WTC11 (cell line): ENCODE results near the gene EDIL3. TPM values are rescaled to one million over a fixed set of nuclear protein-coding genes. Genes with fewer than 3 reads are reported as not detected.

Source experiments
- ATAC-seq: fragments of 200-7000 bp; cut with Tn5 transposase; 2 replicates; pipeline ENCODE4 v1.10.0; 2021; ENCODE audit warnings: mild to moderate bottlenecking, moderate library complexity
- CTCF ChIA-PET: fragments of 300-600 bp; sonication (Branson Sonifier 250); formaldehyde crosslinking; loops from one replicate; lab custom pipeline; 2021; ENCODE audit warnings: antibody characterized with exemption; lab: Charles Lee
- POLR2A ChIA-PET: fragments of 350-600 bp; sonication (Branson Sonifier 250); formaldehyde crosslinking; loops from one replicate; lab custom pipeline; 2021; ENCODE audit warnings: antibody characterized with exemption; lab: Charles Lee
- DNase-seq: peaks from one replicate; pipeline ENCODE4 v3.0.0; 2021; ENCODE audit warnings: low spot score
- H3K27ac Mint-ChIP-seq: 2 replicates; pipeline ENCODE4 v1.8.0; 2021; ENCODE audit warnings: mixed read lengths
- H3K27me3 Mint-ChIP-seq: 2 replicates; pipeline ENCODE4 v1.8.0; 2021; ENCODE audit warnings: low read depth, mild to moderate bottlenecking, moderate library complexity, mixed read lengths
- H3K36me3 Mint-ChIP-seq: 2 replicates; pipeline ENCODE4 v1.8.0; 2021; ENCODE audit warnings: mixed read lengths
- H3K4me1 Mint-ChIP-seq: 2 replicates; pipeline ENCODE4 v1.8.0; 2022; ENCODE audit warnings: mixed read lengths
- H3K4me3 Mint-ChIP-seq: 2 replicates; pipeline ENCODE4 v1.8.0; 2021; ENCODE audit warnings: mild to moderate bottlenecking, moderate library complexity, mixed read lengths
- H3K9me3 Mint-ChIP-seq: 2 replicates; pipeline ENCODE4 v1.8.0; 2021; ENCODE audit warnings: mixed read lengths
- ATF1 ChIP-seq: sonication (generic); formaldehyde crosslinking; IDR thresholded peaks from 2 replicates; pipeline ENCODE4 v1.8.1; 2023; ENCODE audit warnings: mild to moderate bottlenecking, moderate library complexity, missing genetic modification reagents
- CREB1 ChIP-seq: sonication (generic); formaldehyde crosslinking; IDR thresholded peaks from 2 replicates; pipeline ENCODE4 v1.8.0; 2023; ENCODE audit warnings: mild to moderate bottlenecking, missing genetic modification reagents
- EMX1 ChIP-seq: fragments of 250-450 bp; sonication (Bioruptor Pico); IDR thresholded peaks from 2 replicates; pipeline ENCODE4 v1.8.0; 2021; ENCODE audit warnings: mild to moderate bottlenecking
- HMGA2 ChIP-seq: fragments of 250-450 bp; sonication (Bioruptor Pico); IDR thresholded peaks from 2 replicates; pipeline ENCODE4 v1.4.0; 2021; ENCODE audit warnings: mild to moderate bottlenecking, moderate library complexity
- IRF2 ChIP-seq: sonication (generic); formaldehyde crosslinking; IDR thresholded peaks from 2 replicates; pipeline ENCODE4 v1.8.0; 2022; ENCODE audit warnings: low read depth, missing genetic modification reagents, borderline replicate concordance
- JUN ChIP-seq: sonication (generic); formaldehyde crosslinking; IDR thresholded peaks from 2 replicates; pipeline ENCODE4 v1.8.0; 2023; ENCODE audit warnings: mild to moderate bottlenecking, missing genetic modification reagents
- NFATC4 ChIP-seq: fragments of 250-450 bp; sonication (Bioruptor Pico); IDR thresholded peaks from 2 replicates; pipeline ENCODE4 v1.9.0; 2021; ENCODE audit warnings: mild to moderate bottlenecking
- TCF7 ChIP-seq: sonication (generic); formaldehyde crosslinking; IDR thresholded peaks from 2 replicates; pipeline ENCODE4 v1.8.0; 2022; ENCODE audit warnings: mild to moderate bottlenecking, low read depth, missing genetic modification reagents, moderate library complexity
- ZNF396 ChIP-seq: fragments of 250-450 bp; sonication (Bioruptor Pico); IDR thresholded peaks from 2 replicates; pipeline ENCODE4 v1.8.0; 2021; ENCODE audit warnings: mild to moderate bottlenecking, moderate library complexity, borderline replicate concordance
- total RNA-seq: library from RNA; stranded (reverse); gene quantifications from 3 replicates; pipeline ENCODE4 v1.2.3, GENCODE V29; 2021
- TF ChIP-seq, protein P1 (sequence below): fragments of 250-450 bp; sonication (Bioruptor Pico); IDR thresholded peaks from 2 replicates; pipeline ENCODE4 v1.9.0; 2021; ENCODE audit warnings: mild to moderate bottlenecking, borderline replicate concordance
- TF ChIP-seq, protein P2 (sequence below): sonication (generic); formaldehyde crosslinking; conservative IDR thresholded peaks from 2 replicates; pipeline ENCODE4 v1.8.1; 2023; ENCODE audit warnings: mild to moderate bottlenecking, low read depth, missing genetic modification reagents, moderate library complexity
- TF ChIP-seq, protein P3 (sequence below): sonication (generic); formaldehyde crosslinking; IDR thresholded peaks from 2 replicates; pipeline ENCODE4 v1.8.0; 2022; ENCODE audit warnings: missing genetic modification reagents
- TF ChIP-seq, protein P4 (sequence below): sonication (generic); formaldehyde crosslinking; IDR thresholded peaks from 2 replicates; pipeline ENCODE4 v1.8.1; 2022; ENCODE audit warnings: mild to moderate bottlenecking, missing genetic modification reagents, moderate library complexity, borderline replicate concordance
- TF ChIP-seq, protein P5 (sequence below): sonication (generic); formaldehyde crosslinking; IDR thresholded peaks from 2 replicates; pipeline ENCODE4 v1.8.1; 2023; ENCODE audit warnings: mild to moderate bottlenecking, missing genetic modification reagents, moderate library complexity
- TF ChIP-seq, protein P6 (sequence below): fragments of 250-450 bp; sonication (Bioruptor Pico); IDR thresholded peaks from 2 replicates; pipeline ENCODE4 v1.8.0; 2021; ENCODE audit warnings: mild to moderate bottlenecking

Gene EDIL3
- total RNA-seq, 1 experiment from 2014 or later, result 48.3 TPM

DNA sequence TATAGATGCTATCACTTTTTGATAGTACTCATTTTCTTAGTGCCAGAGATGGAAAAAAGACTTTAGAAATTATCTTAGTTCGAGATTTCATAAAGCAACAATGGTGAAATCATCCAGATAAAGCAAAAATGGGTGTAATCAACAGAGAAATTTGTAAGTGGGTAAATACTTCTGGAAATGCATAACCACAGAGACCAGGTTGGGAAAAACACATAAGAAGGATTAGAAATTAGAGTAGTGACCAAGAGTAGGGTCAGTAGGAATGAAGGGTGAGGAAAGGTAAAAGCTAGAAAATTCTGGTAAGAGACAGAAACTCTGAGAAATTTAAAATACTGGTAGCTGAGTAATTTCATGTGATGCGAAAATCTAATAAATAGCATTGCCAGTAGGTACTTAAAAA, 11.2 kb downstream of the EDIL3 start:
- no peaks in the 10 kb centered on the region for H3K9me3 Mint-ChIP-seq
- H3K4me1 Mint-ChIP-seq, result peaks cover 20% of the 10 kb centered on the region
- no peaks in the 10 kb centered on the region for H3K27me3 Mint-ChIP-seq
- H3K36me3 Mint-ChIP-seq, result no peaks in the 10 kb centered on the region
- no peak for DNase-seq
- ChIA-PET CTCF (no interaction called here), POLR2A (no interaction called here)
- H3K27ac Mint-ChIP-seq, result peak overlapping the region; percentile 11; the same call in 1 of the 2 replicates
- no peak for ATAC-seq
- TF ChIP-seq, protein P1, sequence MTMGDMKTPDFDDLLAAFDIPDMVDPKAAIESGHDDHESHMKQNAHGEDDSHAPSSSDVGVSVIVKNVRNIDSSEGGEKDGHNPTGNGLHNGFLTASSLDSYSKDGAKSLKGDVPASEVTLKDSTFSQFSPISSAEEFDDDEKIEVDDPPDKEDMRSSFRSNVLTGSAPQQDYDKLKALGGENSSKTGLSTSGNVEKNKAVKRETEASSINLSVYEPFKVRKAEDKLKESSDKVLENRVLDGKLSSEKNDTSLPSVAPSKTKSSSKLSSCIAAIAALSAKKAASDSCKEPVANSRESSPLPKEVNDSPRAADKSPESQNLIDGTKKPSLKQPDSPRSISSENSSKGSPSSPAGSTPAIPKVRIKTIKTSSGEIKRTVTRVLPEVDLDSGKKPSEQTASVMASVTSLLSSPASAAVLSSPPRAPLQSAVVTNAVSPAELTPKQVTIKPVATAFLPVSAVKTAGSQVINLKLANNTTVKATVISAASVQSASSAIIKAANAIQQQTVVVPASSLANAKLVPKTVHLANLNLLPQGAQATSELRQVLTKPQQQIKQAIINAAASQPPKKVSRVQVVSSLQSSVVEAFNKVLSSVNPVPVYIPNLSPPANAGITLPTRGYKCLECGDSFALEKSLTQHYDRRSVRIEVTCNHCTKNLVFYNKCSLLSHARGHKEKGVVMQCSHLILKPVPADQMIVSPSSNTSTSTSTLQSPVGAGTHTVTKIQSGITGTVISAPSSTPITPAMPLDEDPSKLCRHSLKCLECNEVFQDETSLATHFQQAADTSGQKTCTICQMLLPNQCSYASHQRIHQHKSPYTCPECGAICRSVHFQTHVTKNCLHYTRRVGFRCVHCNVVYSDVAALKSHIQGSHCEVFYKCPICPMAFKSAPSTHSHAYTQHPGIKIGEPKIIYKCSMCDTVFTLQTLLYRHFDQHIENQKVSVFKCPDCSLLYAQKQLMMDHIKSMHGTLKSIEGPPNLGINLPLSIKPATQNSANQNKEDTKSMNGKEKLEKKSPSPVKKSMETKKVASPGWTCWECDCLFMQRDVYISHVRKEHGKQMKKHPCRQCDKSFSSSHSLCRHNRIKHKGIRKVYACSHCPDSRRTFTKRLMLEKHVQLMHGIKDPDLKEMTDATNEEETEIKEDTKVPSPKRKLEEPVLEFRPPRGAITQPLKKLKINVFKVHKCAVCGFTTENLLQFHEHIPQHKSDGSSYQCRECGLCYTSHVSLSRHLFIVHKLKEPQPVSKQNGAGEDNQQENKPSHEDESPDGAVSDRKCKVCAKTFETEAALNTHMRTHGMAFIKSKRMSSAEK (CRISPR knock-in tag), result no peak
- TF ChIP-seq, protein P2, sequence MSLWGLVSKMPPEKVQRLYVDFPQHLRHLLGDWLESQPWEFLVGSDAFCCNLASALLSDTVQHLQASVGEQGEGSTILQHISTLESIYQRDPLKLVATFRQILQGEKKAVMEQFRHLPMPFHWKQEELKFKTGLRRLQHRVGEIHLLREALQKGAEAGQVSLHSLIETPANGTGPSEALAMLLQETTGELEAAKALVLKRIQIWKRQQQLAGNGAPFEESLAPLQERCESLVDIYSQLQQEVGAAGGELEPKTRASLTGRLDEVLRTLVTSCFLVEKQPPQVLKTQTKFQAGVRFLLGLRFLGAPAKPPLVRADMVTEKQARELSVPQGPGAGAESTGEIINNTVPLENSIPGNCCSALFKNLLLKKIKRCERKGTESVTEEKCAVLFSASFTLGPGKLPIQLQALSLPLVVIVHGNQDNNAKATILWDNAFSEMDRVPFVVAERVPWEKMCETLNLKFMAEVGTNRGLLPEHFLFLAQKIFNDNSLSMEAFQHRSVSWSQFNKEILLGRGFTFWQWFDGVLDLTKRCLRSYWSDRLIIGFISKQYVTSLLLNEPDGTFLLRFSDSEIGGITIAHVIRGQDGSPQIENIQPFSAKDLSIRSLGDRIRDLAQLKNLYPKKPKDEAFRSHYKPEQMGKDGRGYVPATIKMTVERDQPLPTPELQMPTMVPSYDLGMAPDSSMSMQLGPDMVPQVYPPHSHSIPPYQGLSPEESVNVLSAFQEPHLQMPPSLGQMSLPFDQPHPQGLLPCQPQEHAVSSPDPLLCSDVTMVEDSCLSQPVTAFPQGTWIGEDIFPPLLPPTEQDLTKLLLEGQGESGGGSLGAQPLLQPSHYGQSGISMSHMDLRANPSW (CRISPR knock-in tag), result no peak
- TF ChIP-seq IRF2 (CRISPR knock-in tag), result no peak
- TF ChIP-seq, protein P3, sequence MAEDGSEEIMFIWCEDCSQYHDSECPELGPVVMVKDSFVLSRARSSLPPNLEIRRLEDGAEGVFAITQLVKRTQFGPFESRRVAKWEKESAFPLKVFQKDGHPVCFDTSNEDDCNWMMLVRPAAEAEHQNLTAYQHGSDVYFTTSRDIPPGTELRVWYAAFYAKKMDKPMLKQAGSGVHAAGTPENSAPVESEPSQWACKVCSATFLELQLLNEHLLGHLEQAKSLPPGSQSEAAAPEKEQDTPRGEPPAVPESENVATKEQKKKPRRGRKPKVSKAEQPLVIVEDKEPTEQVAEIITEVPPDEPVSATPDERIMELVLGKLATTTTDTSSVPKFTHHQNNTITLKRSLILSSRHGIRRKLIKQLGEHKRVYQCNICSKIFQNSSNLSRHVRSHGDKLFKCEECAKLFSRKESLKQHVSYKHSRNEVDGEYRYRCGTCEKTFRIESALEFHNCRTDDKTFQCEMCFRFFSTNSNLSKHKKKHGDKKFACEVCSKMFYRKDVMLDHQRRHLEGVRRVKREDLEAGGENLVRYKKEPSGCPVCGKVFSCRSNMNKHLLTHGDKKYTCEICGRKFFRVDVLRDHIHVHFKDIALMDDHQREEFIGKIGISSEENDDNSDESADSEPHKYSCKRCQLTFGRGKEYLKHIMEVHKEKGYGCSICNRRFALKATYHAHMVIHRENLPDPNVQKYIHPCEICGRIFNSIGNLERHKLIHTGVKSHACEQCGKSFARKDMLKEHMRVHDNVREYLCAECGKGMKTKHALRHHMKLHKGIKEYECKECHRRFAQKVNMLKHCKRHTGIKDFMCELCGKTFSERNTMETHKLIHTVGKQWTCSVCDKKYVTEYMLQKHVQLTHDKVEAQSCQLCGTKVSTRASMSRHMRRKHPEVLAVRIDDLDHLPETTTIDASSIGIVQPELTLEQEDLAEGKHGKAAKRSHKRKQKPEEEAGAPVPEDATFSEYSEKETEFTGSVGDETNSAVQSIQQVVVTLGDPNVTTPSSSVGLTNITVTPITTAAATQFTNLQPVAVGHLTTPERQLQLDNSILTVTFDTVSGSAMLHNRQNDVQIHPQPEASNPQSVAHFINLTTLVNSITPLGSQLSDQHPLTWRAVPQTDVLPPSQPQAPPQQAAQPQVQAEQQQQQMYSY (CRISPR knock-in tag), result no peak
- no peak for TF ChIP-seq CREB1 (CRISPR knock-in tag)
- TF ChIP-seq HMGA2 (CRISPR knock-in tag), result no peak
- TF ChIP-seq, protein P4, sequence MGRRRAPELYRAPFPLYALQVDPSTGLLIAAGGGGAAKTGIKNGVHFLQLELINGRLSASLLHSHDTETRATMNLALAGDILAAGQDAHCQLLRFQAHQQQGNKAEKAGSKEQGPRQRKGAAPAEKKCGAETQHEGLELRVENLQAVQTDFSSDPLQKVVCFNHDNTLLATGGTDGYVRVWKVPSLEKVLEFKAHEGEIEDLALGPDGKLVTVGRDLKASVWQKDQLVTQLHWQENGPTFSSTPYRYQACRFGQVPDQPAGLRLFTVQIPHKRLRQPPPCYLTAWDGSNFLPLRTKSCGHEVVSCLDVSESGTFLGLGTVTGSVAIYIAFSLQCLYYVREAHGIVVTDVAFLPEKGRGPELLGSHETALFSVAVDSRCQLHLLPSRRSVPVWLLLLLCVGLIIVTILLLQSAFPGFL (CRISPR knock-in tag), result no peak
- TF ChIP-seq JUN (CRISPR knock-in tag), result no peak
- TF ChIP-seq, protein P5, sequence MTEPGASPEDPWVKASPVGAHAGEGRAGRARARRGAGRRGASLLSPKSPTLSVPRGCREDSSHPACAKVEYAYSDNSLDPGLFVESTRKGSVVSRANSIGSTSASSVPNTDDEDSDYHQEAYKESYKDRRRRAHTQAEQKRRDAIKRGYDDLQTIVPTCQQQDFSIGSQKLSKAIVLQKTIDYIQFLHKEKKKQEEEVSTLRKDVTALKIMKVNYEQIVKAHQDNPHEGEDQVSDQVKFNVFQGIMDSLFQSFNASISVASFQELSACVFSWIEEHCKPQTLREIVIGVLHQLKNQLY (CRISPR knock-in tag), result no peak
- H3K4me3 Mint-ChIP-seq, result no peak overlapping the region

DNA sequence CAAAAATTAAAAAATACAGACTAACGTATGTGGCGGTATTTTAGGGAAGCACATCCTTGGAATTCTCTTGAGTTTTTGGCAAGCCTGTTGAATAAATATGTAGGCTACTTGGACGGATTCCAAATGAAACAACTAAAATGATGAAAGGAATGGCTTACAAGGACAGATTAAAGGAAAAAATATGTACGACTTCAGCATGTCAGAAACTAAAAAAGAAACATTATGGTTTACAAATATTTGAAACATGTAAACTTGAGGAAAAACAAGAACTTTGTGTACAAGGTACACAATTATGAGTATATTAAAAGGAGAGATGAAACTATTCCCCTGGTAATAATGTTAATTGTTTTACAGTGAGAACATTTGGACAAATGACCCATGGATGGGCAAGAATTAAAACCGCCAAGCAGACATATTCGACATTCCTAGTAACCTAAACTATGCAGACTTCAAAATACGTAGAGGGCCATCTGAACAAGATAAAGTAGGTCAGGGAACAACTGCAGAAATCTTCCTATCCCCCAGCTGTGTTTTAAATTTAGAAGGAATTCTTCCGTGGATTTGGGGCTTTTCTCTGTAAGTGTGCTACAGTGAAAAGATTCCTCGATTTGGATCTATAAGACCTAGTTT, 12.5 kb downstream of the EDIL3 start:
- CTCF ChIA-PET, result no interaction called here

More for the DNA sequence above, 12.5 kb downstream of the EDIL3 start:
- Mint-ChIP-seq H3K4me1 (peaks cover 18% of the 10 kb centered on the region), H3K9me3 (no peaks in the 10 kb centered on the region), H3K4me3 (no peak overlapping the region), H3K27ac (no peak overlapping the region), H3K36me3 (no peaks in the 10 kb centered on the region), H3K27me3 (no peaks in the 10 kb centered on the region)
- POLR2A ChIA-PET, result no interaction called here
- DNase-seq, result no peak
- no peak for TF ChIP-seq EMX1 (CRISPR knock-in tag)
- TF ChIP-seq ZNF396, result no peak
- TF ChIP-seq, protein P2 (CRISPR knock-in tag), result no peak
- TF ChIP-seq, protein P6, sequence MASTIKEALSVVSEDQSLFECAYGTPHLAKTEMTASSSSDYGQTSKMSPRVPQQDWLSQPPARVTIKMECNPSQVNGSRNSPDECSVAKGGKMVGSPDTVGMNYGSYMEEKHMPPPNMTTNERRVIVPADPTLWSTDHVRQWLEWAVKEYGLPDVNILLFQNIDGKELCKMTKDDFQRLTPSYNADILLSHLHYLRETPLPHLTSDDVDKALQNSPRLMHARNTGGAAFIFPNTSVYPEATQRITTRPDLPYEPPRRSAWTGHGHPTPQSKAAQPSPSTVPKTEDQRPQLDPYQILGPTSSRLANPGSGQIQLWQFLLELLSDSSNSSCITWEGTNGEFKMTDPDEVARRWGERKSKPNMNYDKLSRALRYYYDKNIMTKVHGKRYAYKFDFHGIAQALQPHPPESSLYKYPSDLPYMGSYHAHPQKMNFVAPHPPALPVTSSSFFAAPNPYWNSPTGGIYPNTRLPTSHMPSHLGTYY, result no peak
- no peak for TF ChIP-seq TCF7 (CRISPR knock-in tag)
- no peak for TF ChIP-seq NFATC4 (CRISPR knock-in tag)
- TF ChIP-seq ATF1 (CRISPR knock-in tag), result no peak
- TF ChIP-seq, all 79 proteins: peak for 0
- no peak for ATAC-seq
